GM13977 (cell line): Measurements from ENCODE around the gene RAP1A.

Experiments used
- DNase-seq: peaks from one replicate; pipeline ENCODE4 v3.0.0; 2012; ENCODE audit warnings: low spot score
- CTCF ChIP-seq: IDR thresholded peaks from 2 replicates; pipeline ENCODE4 v1.5.1; 2012; ENCODE audit warnings: mild to moderate bottlenecking, control low read depth; ENCODE audit not compliant: insufficient read depth; ENCODE audit errors: extremely low read depth, missing control alignments
- in situ Hi-C: fragments of 300-500 bp; cut with MboI; formaldehyde crosslinking; loops from one replicate; pipeline ENCODE4 v1.12.0; 2022; ENCODE audit warnings: low sequenced_read_pairs, low pct_unique_long_range_greater_than_20kb, mixed read lengths, inconsistent platforms; ENCODE audit not compliant: unreplicated experiment

The RAP1A gene

GRCh38 chr1:111691886-111692285, 72.3 kb downstream of the RAP1A start:
- in situ Hi-C loops: no loop called here
- no peak for TF ChIP-seq CTCF
- DNase-seq: no peak

GRCh38 chr1:111695801-111696200, 76.2 kb downstream of the RAP1A start:
- DNase-seq: no peak
- in situ Hi-C loops: no loop called here
- TF ChIP-seq CTCF: no peak

GRCh38 chr1:111696330-111696729, 76.7 kb downstream of the RAP1A start:
- DNase-seq: no peak
- TF ChIP-seq CTCF: no peak
- in situ Hi-C loops: no loop called here

GRCh38 chr1:111699268-111699667, 79.7 kb downstream of the RAP1A start:
- in situ Hi-C loops: no loop called here
- no peak for DNase-seq
- TF ChIP-seq CTCF: no peak

GRCh38 chr1:111702504-111703050, 83.0 kb downstream of the RAP1A start:
- no peak for TF ChIP-seq CTCF
- in situ Hi-C loops: no loop called here
- no peak for DNase-seq

- in situ Hi-C loops: no loop called here
- no peak for TF ChIP-seq CTCF
- no peak for DNase-seq
Measured at GRCh38 chr1:111704240-111704639, 84.7 kb downstream of the RAP1A start.

- in situ Hi-C loops: no loop called here
- no peak for DNase-seq
- no peak for TF ChIP-seq CTCF
Measured at GRCh38 chr1:111704776-111705175, 85.2 kb downstream of the RAP1A start.
